HCT116 (cell line): Measurements from ENCODE around the gene NEK1. TPM values are rescaled to one million over a fixed set of nuclear protein-coding genes. Genes with fewer than 3 reads are reported as not detected.

Experiments
- ATAC-seq: fragments of 200-7000 bp; cut with Tn5 transposase; 2 replicates; pipeline ENCODE4 v1.9.1; 2020; ENCODE audit warnings: mild to moderate bottlenecking, moderate library complexity
- BruUV-seq: library from RNA; stranded (reverse); fragments of 400-500 nt; replicated peaks from 2 replicates; lab custom pipeline; 2021; lab: Mats Ljungman, UMichigan
- CTCF ChIA-PET: fragments of 300-600 bp; sonication (Branson Sonifier 250); formaldehyde crosslinking; loops from one replicate; lab custom pipeline; 2021; ENCODE audit warnings: antibody characterized with exemption; lab: Charles Lee
- POLR2A ChIA-PET: fragments of 300-600, 350-600 bp; sonication (Branson Sonifier 250); formaldehyde crosslinking; loops from one replicate; lab custom pipeline; 2021; ENCODE audit warnings: antibody characterized with exemption; lab: Charles Lee
- RAD21 ChIA-PET, 2 experiments: fragments of 300-600 bp; sonication (Branson Sonifier 250); formaldehyde crosslinking; loops; one replicate each; lab custom pipeline; 2023; ENCODE audit warnings: low total read pairs in 2 of 2; ENCODE audit not compliant: uncharacterized antibody in 2 of 2, unreplicated experiment in 2 of 2, low non-redundant PET in 1 of 2; lab: Charles Lee
- DNase-seq: peaks from one replicate; pipeline ENCODE4 v3.0.0-alpha.2; 2010; ENCODE audit warnings: low read depth, low spot score
- H2AFZ ChIP-seq: fragments of 200-600 bp; shearing (Covaris generic), sonication (generic); 2 replicates; pipeline ENCODE4 v1.6.1; 2017; ENCODE audit warnings: low read depth, mixed run types, mixed read lengths, antibody characterized with exemption, low read length; ENCODE audit not compliant: poor library complexity, severe bottlenecking
- H3K27ac ChIP-seq: 2 replicates; pipeline ENCODE4 v1.5.1; 2012; ENCODE audit warnings: low read depth, low read length
- H3K27me3 ChIP-seq: fragments of 200-600 bp; sonication (generic); 2 replicates; pipeline ENCODE4 v1.6.1; 2016; ENCODE audit warnings: mixed run types, low read length, mixed read lengths; ENCODE audit not compliant: insufficient read depth
- H3K36me3 ChIP-seq, 2 experiments: fragments of 200-500 bp in 1 of 2; fragments of 200-600 bp in 1 of 2; sonication (Bioruptor generic) in 1 of 2; sonication (generic) in 1 of 2; 2 replicates each; pipeline versions ENCODE4 v1.5.1 to v1.6.1; 2014 to 2016; ENCODE audit warnings: low read length in 2 of 2, inconsistent platforms in 1 of 2, mixed read lengths in 1 of 2, mixed run types in 1 of 2; ENCODE audit not compliant: insufficient read depth in 2 of 2, control insufficient read depth in 1 of 2
- H3K4me1 ChIP-seq, 2 experiments: fragments of 200-600 bp in 1 of 2; sonication (generic) in 1 of 2; 2 replicates each; pipeline versions ENCODE4 v1.5.1 to v1.6.1; 2012 to 2017; ENCODE audit warnings: low read length in 2 of 2, inconsistent platforms in 1 of 2, mild to moderate bottlenecking in 1 of 2, mixed read lengths in 1 of 2, mixed run types in 1 of 2, moderate library complexity in 1 of 2; ENCODE audit not compliant: insufficient read depth in 2 of 2, control insufficient read depth in 1 of 2
- H3K4me2 ChIP-seq: fragments of 200-600 bp; sonication (generic); 2 replicates; pipeline ENCODE4 v1.6.1; 2017; ENCODE audit warnings: mixed run types, low read length, mixed read lengths
- H3K4me3 ChIP-seq, 2 experiments: fragments of 200-600 bp in 1 of 2; sonication (generic) in 1 of 2; replicated peaks in 1 of 2; 2 replicates each; pipeline ENCODE4 v1.5.1; 2011 to 2016; ENCODE audit warnings: low read length in 2 of 2, control low read depth in 1 of 2, low read depth in 1 of 2, mild to moderate bottlenecking in 1 of 2, mixed read lengths in 1 of 2, mixed run types in 1 of 2
- H3K79me2 ChIP-seq: fragments of 200-600 bp; sonication (generic); 2 replicates; pipeline ENCODE4 v1.6.1; 2017; ENCODE audit warnings: mild to moderate bottlenecking, mixed run types, low read length, moderate library complexity, mixed read lengths; ENCODE audit not compliant: insufficient read depth
- H3K9ac ChIP-seq: fragments of 200-600 bp; sonication (generic); 2 replicates; pipeline ENCODE4 v1.6.1; 2016; ENCODE audit warnings: low read length, mixed read lengths
- H3K9me2 ChIP-seq: fragments of 200-600 bp; sonication (generic), shearing (Covaris generic); 2 replicates; pipeline ENCODE4 v1.6.1; 2017; ENCODE audit warnings: mixed run types, mild to moderate bottlenecking, moderate library complexity; ENCODE audit not compliant: insufficient read depth
- H3K9me3 ChIP-seq, 2 experiments: fragments of 200-500 bp in 1 of 2; fragments of 200-600 bp in 1 of 2; sonication (Bioruptor generic) in 1 of 2; sonication (generic) in 1 of 2; 2 replicates each; pipeline ENCODE4 v1.6.1; 2014 to 2017; ENCODE audit warnings: low read length in 2 of 2, mixed read lengths in 2 of 2, inconsistent platforms in 1 of 2, low read depth in 1 of 2, mild to moderate bottlenecking in 1 of 2, mixed run types in 1 of 2, moderate library complexity in 1 of 2; ENCODE audit not compliant: control insufficient read depth in 1 of 2, insufficient read depth in 1 of 2
- H4K20me1 ChIP-seq: fragments of 200-600 bp; sonication (generic), shearing (Covaris generic); 2 replicates; pipeline ENCODE4 v1.6.1; 2017; ENCODE audit warnings: mixed run types, mild to moderate bottlenecking, moderate library complexity; ENCODE audit not compliant: insufficient read depth
- CBX3 ChIP-seq: IDR thresholded peaks from 2 replicates; pipeline ENCODE4 v1.6.1; 2012; ENCODE audit warnings: low read depth
- EZH2 ChIP-seq: fragments of 200-600 bp; sonication (generic); IDR thresholded peaks from 2 replicates; pipeline ENCODE4 v1.6.1; 2017; ENCODE audit warnings: antibody characterized with exemption, mixed run types
- EZH2phosphoT487 ChIP-seq: fragments of 200-600 bp; IDR thresholded peaks from 2 replicates; pipeline ENCODE4 v1.6.1; 2018; ENCODE audit warnings: antibody characterized with exemption, borderline replicate concordance
- FOSL1 ChIP-seq: IDR thresholded peaks from 2 replicates; pipeline ENCODE4 v1.6.1; 2012; ENCODE audit warnings: low read depth
- JUND ChIP-seq: IDR thresholded peaks from 2 replicates; pipeline ENCODE4 v1.6.1; 2012
- POLR2AphosphoS5 ChIP-seq: IDR thresholded peaks from 2 replicates; pipeline ENCODE4 v1.6.1; 2011; ENCODE audit warnings: mild to moderate bottlenecking, low read depth, low read length, moderate library complexity
- RAD21 ChIP-seq: IDR thresholded peaks from 2 replicates; pipeline ENCODE4 v1.6.1; 2012; ENCODE audit warnings: low read depth, mild to moderate bottlenecking
- SP1 ChIP-seq: IDR thresholded peaks from 2 replicates; pipeline ENCODE4 v1.6.1; 2012; ENCODE audit warnings: low read depth
- SRF ChIP-seq: IDR thresholded peaks from 2 replicates; pipeline ENCODE4 v1.6.1; 2012; ENCODE audit warnings: low read depth
- TCF7L2 ChIP-seq: IDR thresholded peaks from 2 replicates; pipeline ENCODE4 v1.7.0; 2011; ENCODE audit warnings: borderline replicate concordance, inconsistent platforms; ENCODE audit not compliant: insufficient read depth, insufficient read length; ENCODE audit errors: extremely low read depth
- YY1 ChIP-seq: IDR thresholded peaks from 2 replicates; pipeline ENCODE4 v1.6.1; 2011; ENCODE audit warnings: low read length, low read depth, moderate library complexity, mild to moderate bottlenecking; ENCODE audit not compliant: insufficient replicate concordance; ENCODE audit errors: extremely low read depth
- ZNF274 ChIP-seq: fragments of 200-500 bp; sonication (Bioruptor generic); IDR thresholded peaks from 2 replicates; pipeline ENCODE4 v1.6.1; 2014; ENCODE audit warnings: mild to moderate bottlenecking, low read depth, low read length, inconsistent platforms
- intact Hi-C: fragments of 100-400 bp; cut with micrococcal nuclease; formaldehyde crosslinking; loops from 2 replicates; pipeline ENCODE4 v1.10.0; 2022
- total RNA-seq: library from RNA; stranded (reverse); gene quantifications from one replicate; pipeline ENCODE4 v1.2.1, GENCODE V29; 2021; ENCODE audit not compliant: unreplicated experiment
- TF ChIP-seq, protein P1 (sequence below): IDR thresholded peaks from 2 replicates; pipeline ENCODE4 v1.6.1; 2012
- TF ChIP-seq, protein P2 (sequence below): IDR thresholded peaks from 2 replicates; pipeline ENCODE4 v1.6.1; 2012
- TF ChIP-seq, protein P3 (sequence below): IDR thresholded peaks from 2 replicates; pipeline ENCODE4 v1.6.1; 2012; ENCODE audit warnings: low read depth

Gene NEK1
- total RNA-seq, 1 experiment from 2014 or later, result 13.3 TPM

DNA sequence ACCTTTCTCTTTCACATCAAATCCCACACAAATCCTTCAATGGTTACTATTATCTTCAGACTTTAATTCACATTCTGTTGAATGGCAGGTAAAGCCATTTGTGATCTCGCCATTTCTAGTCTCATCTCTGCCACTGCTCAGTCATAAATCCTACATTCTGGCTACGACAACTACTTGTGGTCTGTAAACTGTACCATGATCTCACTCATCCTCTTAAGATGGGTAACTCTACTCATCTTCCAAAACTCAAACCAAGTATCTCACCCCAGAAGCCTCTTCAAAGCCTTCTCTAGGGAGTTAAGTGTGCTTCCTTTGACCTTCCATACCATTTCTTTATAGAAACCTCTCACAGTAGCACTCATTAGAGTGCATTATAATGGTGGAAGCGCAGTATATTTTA is 101.8 kb downstream of the NEK1 start:
- RAD21 ChIA-PET, result no interaction called here
- no peaks in the 10 kb centered on the region for H3K79me2 ChIP-seq
- H3K36me3 ChIP-seq, result peaks cover 0 to 3% of the 10 kb centered on the region in 2 experiments; a peak in 1 of 4 replicates
- POLR2A ChIA-PET, result no interaction called here
- DNase-seq, result no peak
- no peaks in the 10 kb centered on the region for H3K4me1 ChIP-seq
- H3K9me2 ChIP-seq, result no peaks in the 10 kb centered on the region
- H3K27me3 ChIP-seq, result no peaks in the 10 kb centered on the region
- H3K9me3 ChIP-seq, result no peaks in the 10 kb centered on the region
- no peak for ATAC-seq
- CTCF ChIA-PET, result no interaction called here
- H4K20me1 ChIP-seq, result no peaks in the 10 kb centered on the region
- intact Hi-C loops, result no loop called here
- no peak for TF ChIP-seq ZNF274
- no peak for TF ChIP-seq SP1
- TF ChIP-seq RAD21, result no peak
- TF ChIP-seq, protein P1, sequence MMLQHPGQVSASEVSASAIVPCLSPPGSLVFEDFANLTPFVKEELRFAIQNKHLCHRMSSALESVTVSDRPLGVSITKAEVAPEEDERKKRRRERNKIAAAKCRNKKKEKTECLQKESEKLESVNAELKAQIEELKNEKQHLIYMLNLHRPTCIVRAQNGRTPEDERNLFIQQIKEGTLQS, result no peak
- TF ChIP-seq EZH2, result no peak
- TF ChIP-seq EZH2phosphoT487, result no peak
- TF ChIP-seq JUND, result no peak
- no peak for TF ChIP-seq POLR2AphosphoS5
- TF ChIP-seq CBX3, result no peak
- TF ChIP-seq, protein P2, sequence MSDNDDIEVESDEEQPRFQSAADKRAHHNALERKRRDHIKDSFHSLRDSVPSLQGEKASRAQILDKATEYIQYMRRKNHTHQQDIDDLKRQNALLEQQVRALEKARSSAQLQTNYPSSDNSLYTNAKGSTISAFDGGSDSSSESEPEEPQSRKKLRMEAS, result no peak
- no peak for TF ChIP-seq FOSL1
- TF ChIP-seq, protein P3, sequence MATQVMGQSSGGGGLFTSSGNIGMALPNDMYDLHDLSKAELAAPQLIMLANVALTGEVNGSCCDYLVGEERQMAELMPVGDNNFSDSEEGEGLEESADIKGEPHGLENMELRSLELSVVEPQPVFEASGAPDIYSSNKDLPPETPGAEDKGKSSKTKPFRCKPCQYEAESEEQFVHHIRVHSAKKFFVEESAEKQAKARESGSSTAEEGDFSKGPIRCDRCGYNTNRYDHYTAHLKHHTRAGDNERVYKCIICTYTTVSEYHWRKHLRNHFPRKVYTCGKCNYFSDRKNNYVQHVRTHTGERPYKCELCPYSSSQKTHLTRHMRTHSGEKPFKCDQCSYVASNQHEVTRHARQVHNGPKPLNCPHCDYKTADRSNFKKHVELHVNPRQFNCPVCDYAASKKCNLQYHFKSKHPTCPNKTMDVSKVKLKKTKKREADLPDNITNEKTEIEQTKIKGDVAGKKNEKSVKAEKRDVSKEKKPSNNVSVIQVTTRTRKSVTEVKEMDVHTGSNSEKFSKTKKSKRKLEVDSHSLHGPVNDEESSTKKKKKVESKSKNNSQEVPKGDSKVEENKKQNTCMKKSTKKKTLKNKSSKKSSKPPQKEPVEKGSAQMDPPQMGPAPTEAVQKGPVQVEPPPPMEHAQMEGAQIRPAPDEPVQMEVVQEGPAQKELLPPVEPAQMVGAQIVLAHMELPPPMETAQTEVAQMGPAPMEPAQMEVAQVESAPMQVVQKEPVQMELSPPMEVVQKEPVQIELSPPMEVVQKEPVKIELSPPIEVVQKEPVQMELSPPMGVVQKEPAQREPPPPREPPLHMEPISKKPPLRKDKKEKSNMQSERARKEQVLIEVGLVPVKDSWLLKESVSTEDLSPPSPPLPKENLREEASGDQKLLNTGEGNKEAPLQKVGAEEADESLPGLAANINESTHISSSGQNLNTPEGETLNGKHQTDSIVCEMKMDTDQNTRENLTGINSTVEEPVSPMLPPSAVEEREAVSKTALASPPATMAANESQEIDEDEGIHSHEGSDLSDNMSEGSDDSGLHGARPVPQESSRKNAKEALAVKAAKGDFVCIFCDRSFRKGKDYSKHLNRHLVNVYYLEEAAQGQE, result no peak
- TF ChIP-seq TCF7L2, result no peak
- no peak for TF ChIP-seq YY1
- TF ChIP-seq SRF, result no peak
- TF ChIP-seq, all 23 proteins: peak for 0
- Histone ChIP-seq H2AFZ (no peak overlapping the region), H3K4me3 (no peak overlapping the region), H3K9ac (no peak overlapping the region), H3K27ac (no peak overlapping the region), H3K4me2 (no peak overlapping the region)
- no TSS peak for BruUV-seq
